ENCODE measurements around the gene BRICD5. TPM values are rescaled to one million over a fixed set of nuclear protein-coding genes. Genes with fewer than 3 reads are reported as not detected.

Gene BRICD5
- total and polyA plus RNA-seq, 2 of the 4 experiments (the other 2 are of a cell fraction), result 0.18 to 0.94 TPM

GRCh38 chr16:2244926-2245795 is 34.5 kb upstream of the BRICD5 start:
- DNase-seq, result no peak
- no peak overlapping the region for H4K5ac ChIP-seq (ENCODE audit: low read depth, low read length)
- WGBS, 2 experiments (ENCODE audit: extremely low coverage in 2 of 2, insufficient read length in 1 of 2), result 98% methylated on average over 13 of the region's 30 CpGs; no CpG with 5 or more reads in 1 of the 2 experiments
- H2BK5ac ChIP-seq (ENCODE audit: low read depth, low read length, poor library complexity, severe bottlenecking), result no peak overlapping the region
- no peak overlapping the region for H3K4ac ChIP-seq (ENCODE audit: low read depth, low read length)
- H2BK20ac ChIP-seq (ENCODE audit: low read depth, low read length), result no peak overlapping the region
- in situ Hi-C loops (cut with MboI; ENCODE audit: low sequenced_read_pairs) (no loop called here), intact Hi-C loops (cut with micrococcal nuclease) (no loop called here), dilution Hi-C loops (cut with HindIII; ENCODE audit: low sequenced_read_pairs, unreplicated experiment) (no loop called here)
- peaks cover 46% of the 10 kb centered on the region for H3K36me3 ChIP-seq (ENCODE audit: control insufficient read depth, insufficient read depth, low read length)
- 0 out of 2 replicates have a peak, but pooled peaks cover 2% of the 10 kb centered on the region for H3K9me1 ChIP-seq (ENCODE audit: insufficient read depth, low read length)
- H2BK120ac ChIP-seq (ENCODE audit: low read depth, low read length), result no peak overlapping the region
- no peak for TF ChIP-seq MAFK (IDR thresholded peaks at IDR 0.05; ENCODE audit: low read depth, low read length)
- no peak for TF ChIP-seq ELK1 (IDR thresholded peaks at IDR 0.05; ENCODE audit: borderline replicate concordance, low read depth, low read length)
- TF ChIP-seq NFE2L2 (IDR thresholded peaks at IDR 0.05; ENCODE audit: low read depth, low read length), result no peak
- TF ChIP-seq BHLHE40 (IDR thresholded peaks at IDR 0.05; ENCODE audit: low read depth, low read length), result no peak
- TF ChIP-seq RAD21 (IDR thresholded peaks at IDR 0.05; ENCODE audit: low read length), result no peak
- no peak for TF ChIP-seq CEBPB (IDR thresholded peaks at IDR 0.05; ENCODE audit: low read depth, low read length)
- TF ChIP-seq CTCF (conservative IDR thresholded peaks at IDR 0.05; ENCODE audit: low read depth, low read length), result no peak
- no peak overlapping the region for H2BK15ac ChIP-seq (ENCODE audit: low read depth, low read length)
- 0 out of 2 replicates have a peak, but pooled peaks cover under 1% of the 10 kb centered on the region for H3K4me1 ChIP-seq (ENCODE audit: control insufficient read depth, insufficient read depth, low read length)
- H3K4me3 ChIP-seq (ENCODE audit: insufficient read depth, low read depth, low read length), result no peak overlapping the region
- H3K4me2 ChIP-seq (ENCODE audit: low read depth, low read length), result no peak overlapping the region
- no peaks in the 10 kb centered on the region; the same call in 1 of the 2 replicates for H4K20me1 ChIP-seq (ENCODE audit: insufficient read depth, low read length)
- no peak overlapping the region for H4K91ac ChIP-seq (ENCODE audit: insufficient read depth, low read depth, low read length)
- no peak overlapping the region for H3K14ac ChIP-seq (replicated peaks; ENCODE audit: low read depth, low read length)
- no peak overlapping the region for H2AFZ ChIP-seq (replicated peaks; ENCODE audit: low read length, poor library complexity)
- no peaks in the 10 kb centered on the region for H3K27me3 ChIP-seq (ENCODE audit: control insufficient read depth, insufficient read depth, low read length)
- no peak overlapping the region for H3K27ac ChIP-seq (ENCODE audit: insufficient read depth, low read length)
- no peak overlapping the region for H4K8ac ChIP-seq (ENCODE audit: low read depth in 2 of 2, low read length in 2 of 2)
- H2AK9ac ChIP-seq (replicated peaks; ENCODE audit: low read depth, low read length, poor library complexity), result no peak overlapping the region
- no peak overlapping the region for H2AK5ac ChIP-seq (ENCODE audit: low read depth, low read length)
- no peak overlapping the region for H3K23ac ChIP-seq (ENCODE audit: low read depth, low read length)
- ChIA-PET CTCF (no interaction called here), POLR2A (ENCODE audit: unreplicated experiment) (no interaction called here)
- BruUV-seq (replicated peaks), result no TSS peak
- no peak overlapping the region for H3K18ac ChIP-seq (ENCODE audit: low read depth, low read length)
- H3K9me3 ChIP-seq (ENCODE audit: control insufficient read depth, insufficient read depth, low read length), result no peaks in the 10 kb centered on the region
- no peak overlapping the region for H3K9ac ChIP-seq (ENCODE audit: low read depth, low read length)
- ATAC-seq (ENCODE audit: low read depth), result no peak
- peaks cover 17 to 35% of the 10 kb centered on the region in 2 experiments for H3K79me1 ChIP-seq (ENCODE audit: low read depth in 1 of 2, low read length in 2 of 2)
- no peak overlapping the region for H3K56ac ChIP-seq (ENCODE audit: extremely low read depth, insufficient read depth, low read length)

Data from IMR-90 (cell line).